ENCODE measurements around the gene TOX2.

The TOX2 gene

DNA sequence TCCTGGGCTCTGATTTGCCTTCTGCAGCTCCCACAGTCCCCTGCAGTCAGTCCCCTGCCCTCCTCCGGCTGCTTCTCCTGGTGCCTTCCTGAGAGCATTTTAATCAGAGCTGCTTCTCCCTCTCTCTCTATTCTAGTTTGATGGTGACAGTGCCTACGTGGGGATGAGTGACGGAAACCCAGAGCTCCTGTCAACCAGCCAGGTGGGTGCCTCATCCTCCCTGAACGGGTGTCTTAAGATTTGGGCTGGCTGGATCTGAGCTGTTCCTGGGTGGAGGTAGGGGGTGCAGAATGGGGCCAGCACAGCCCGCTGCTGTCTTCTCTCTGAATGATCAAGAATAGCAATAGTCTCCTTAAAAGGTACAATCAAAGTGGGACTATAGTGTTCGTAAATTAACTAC lies 58.6 kb downstream of the TOX2 start:
- TF ChIP-seq ZFX (IDR thresholded peaks at IDR 0.05; ENCODE audit: borderline replicate concordance), result no peak
- TF ChIP-seq, protein P1, sequence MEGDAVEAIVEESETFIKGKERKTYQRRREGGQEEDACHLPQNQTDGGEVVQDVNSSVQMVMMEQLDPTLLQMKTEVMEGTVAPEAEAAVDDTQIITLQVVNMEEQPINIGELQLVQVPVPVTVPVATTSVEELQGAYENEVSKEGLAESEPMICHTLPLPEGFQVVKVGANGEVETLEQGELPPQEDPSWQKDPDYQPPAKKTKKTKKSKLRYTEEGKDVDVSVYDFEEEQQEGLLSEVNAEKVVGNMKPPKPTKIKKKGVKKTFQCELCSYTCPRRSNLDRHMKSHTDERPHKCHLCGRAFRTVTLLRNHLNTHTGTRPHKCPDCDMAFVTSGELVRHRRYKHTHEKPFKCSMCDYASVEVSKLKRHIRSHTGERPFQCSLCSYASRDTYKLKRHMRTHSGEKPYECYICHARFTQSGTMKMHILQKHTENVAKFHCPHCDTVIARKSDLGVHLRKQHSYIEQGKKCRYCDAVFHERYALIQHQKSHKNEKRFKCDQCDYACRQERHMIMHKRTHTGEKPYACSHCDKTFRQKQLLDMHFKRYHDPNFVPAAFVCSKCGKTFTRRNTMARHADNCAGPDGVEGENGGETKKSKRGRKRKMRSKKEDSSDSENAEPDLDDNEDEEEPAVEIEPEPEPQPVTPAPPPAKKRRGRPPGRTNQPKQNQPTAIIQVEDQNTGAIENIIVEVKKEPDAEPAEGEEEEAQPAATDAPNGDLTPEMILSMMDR (IDR thresholded peaks at IDR 0.05), result no peak
- no peak overlapping the region for H3K27ac ChIP-seq

DNA sequence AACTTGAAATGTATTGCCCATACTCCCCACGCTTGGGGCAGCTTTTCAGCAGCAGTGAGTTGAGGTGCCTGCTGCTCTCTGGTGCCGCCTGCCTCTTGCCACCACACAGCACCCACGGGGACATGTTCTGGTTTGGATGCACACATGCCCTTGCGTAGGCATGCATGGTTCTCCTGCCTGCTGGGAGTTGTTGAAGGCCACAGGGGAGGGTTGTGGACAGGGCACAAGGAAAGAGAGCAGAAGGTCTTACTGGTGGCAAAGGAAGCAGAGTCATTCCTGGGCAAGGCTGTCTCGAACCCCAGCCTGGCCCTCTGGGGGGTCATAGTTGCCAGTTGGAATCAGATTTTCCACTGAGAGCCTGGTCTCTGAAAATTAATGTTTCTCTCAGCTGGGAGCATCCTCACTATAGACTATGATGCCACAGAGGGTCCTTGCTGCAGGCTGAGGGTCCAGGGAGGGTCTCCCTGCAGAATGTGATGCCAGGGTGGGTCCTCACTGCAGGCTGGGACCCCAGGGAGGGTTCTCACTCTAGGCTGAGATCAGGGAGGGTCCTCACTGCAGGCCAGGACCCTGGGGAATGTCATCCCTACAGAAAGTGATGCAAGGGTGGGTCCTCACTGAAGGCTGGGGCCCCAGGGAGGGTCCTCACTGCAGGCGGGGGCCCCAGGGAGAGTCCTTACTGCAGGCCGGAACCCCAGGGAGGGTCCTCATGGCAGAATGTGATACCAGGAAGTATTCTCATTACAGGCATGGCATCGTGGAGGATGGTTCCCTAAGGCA lies 59.2 kb downstream of the TOX2 start:
- TF ChIP-seq ZFX (IDR thresholded peaks at IDR 0.05; ENCODE audit: borderline replicate concordance), result no peak
- TF ChIP-seq, protein P1 (IDR thresholded peaks at IDR 0.05), result no peak
- no peak overlapping the region for H3K27ac ChIP-seq

DNA sequence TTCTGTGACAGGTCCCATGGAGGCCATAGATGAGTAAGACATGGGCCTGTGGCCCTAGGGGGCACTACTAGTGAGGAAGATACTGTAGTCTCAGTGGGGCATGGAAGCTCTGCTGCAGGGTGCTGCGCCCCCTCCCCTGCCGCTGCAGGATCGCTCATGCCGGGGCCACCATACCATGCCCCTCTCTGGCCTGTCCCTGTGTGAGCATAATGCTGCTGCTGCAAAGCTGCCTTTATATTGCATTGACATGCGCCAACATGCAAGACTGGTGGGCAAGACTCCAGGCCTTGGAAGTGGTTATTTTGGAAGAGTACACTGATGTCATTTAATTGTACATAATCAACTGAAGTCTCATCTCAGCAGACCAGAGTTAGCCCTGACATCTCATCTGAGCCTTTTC lies 60.0 kb downstream of the TOX2 start:
- H3K27ac ChIP-seq, result no peak overlapping the region
- TF ChIP-seq, protein P1 (IDR thresholded peaks at IDR 0.05), result no peak
- no peak for TF ChIP-seq ZFX (IDR thresholded peaks at IDR 0.05; ENCODE audit: borderline replicate concordance)

DNA sequence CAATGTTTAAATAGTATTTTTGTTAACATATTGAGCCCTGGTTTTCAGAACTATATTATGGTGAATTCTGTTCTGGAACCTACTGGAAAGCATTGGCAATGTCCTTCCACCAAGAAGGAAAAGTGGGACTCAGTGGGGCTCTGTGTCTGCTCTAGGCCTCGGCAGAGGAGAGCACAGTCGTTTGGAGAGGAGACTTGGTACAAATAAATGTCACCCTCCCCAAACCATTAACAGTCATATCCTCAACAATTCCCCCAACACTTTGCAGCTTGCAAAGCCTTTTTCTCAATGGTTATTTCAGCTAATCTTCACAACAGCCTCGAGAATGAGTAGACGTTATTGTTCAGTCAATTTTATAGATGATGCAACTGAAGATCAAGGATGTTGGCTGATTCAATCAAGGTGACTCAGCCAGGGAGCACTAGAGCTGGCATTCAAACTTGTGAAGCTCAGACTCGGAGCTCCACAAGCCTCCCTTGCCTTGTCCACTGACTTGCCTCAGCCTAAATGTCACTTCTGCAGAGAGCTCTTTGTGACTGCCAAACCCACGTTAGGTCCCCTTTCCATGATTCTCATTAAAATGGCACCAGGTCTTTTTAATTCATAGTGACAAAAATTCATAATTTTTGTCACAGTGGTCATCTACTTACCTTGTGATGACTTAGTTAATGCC lies 60.6 kb downstream of the TOX2 start:
- TF ChIP-seq, protein P1 (IDR thresholded peaks at IDR 0.05), result no peak
- TF ChIP-seq ZFX (IDR thresholded peaks at IDR 0.05; ENCODE audit: borderline replicate concordance), result no peak
- no peak overlapping the region for H3K27ac ChIP-seq

DNA sequence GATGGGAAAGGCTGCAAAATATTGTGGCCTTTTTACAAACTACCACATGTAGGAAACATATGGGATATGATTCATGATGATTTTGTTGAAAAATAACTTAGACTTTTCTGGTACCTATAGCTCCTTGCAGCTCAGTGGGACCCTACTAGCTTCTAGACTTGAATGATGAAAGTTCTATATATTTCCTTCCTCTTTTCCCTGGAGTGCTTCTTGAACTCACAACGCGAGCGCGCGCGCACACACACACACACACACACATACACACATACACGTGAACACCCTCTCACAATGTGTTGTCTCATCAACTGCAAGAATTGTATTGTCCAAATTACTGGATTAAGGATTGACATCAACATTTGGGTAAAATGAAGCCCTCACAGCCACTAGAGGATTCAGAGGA lies 61.9 kb downstream of the TOX2 start:
- TF ChIP-seq ZFX (IDR thresholded peaks at IDR 0.05; ENCODE audit: borderline replicate concordance), result no peak
- TF ChIP-seq, protein P1 (IDR thresholded peaks at IDR 0.05), result no peak
- H3K27ac ChIP-seq, result no peak overlapping the region

DNA sequence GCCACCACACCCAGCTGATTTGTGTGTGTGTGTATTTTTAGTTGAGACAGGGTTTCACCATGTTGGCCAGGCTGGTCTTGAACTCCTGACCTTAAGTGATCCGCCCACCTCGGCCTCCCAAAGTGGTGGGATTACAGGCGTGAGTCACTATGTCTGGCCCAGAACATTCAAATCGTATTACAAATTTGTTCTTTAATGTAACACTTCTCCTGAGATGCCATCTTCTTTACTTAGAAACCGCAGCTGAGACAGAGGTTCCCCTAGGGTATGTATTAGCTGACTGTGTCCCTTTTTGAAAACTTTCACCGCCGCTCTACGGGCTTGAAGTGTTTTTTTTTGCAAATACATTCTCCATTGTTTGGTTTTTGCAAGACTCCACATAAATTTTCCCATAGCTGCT lies 62.6 kb downstream of the TOX2 start:
- TF ChIP-seq, protein P1 (IDR thresholded peaks at IDR 0.05), result no peak
- TF ChIP-seq ZFX (IDR thresholded peaks at IDR 0.05; ENCODE audit: borderline replicate concordance), result no peak
- no peak overlapping the region for H3K27ac ChIP-seq

DNA sequence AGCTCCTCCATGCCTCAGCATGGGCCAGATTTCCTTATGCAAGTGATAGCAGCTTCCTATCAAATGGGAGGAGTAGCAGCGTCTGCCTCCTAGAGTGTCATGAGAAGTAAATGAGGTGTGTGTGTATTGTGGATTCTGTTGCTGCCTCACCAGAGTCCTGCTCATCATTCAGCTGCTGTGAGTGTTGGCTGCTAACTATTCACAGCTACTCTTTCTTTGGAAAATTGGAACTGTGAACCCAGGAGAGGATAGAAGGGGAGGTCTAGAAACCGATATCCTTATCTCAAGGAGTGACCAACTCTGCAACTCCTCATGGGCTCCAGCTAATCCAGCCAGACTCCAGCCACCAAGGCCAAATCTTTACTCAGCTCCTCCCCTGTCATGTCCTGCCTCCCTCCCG lies 63.3 kb downstream of the TOX2 start:
- no peak overlapping the region for H3K27ac ChIP-seq
- no peak for TF ChIP-seq ZFX (IDR thresholded peaks at IDR 0.05; ENCODE audit: borderline replicate concordance)
- TF ChIP-seq, protein P1 (IDR thresholded peaks at IDR 0.05), result no peak

Measured in 22Rv1 (cell line).